Measurements from ENCODE around the gene HEG1.

DNA sequence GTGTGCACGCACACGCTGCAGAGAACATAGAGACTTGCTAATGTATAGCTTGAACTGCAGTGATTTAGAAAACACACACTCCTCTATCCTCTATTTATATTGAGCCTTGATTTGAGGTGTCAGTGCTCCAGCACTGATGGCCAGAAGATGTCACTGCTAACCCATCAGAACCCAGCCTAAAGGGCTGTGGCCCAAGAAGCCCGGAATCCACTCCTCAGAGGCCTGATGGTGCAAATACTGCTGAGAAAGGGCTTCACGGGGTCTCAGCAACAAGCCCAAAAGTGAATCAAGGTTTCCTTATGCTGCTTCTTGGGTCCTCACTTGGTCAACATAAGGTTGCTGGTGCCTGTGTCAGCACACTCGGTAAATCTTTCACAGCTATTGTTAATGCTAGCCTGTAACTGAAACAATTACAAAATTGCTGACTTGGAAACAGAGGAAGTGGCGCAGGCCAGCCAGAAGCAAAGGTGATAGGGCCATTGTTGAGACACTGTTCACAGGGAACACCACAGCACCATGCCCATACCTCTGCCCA lies 60.3 kb downstream of the HEG1 start:
- no peak for TF ChIP-seq MXI1 (IDR thresholded peaks at IDR 0.05; ENCODE audit: borderline replicate concordance, low read depth, low read length)
- TF ChIP-seq, protein P1, sequence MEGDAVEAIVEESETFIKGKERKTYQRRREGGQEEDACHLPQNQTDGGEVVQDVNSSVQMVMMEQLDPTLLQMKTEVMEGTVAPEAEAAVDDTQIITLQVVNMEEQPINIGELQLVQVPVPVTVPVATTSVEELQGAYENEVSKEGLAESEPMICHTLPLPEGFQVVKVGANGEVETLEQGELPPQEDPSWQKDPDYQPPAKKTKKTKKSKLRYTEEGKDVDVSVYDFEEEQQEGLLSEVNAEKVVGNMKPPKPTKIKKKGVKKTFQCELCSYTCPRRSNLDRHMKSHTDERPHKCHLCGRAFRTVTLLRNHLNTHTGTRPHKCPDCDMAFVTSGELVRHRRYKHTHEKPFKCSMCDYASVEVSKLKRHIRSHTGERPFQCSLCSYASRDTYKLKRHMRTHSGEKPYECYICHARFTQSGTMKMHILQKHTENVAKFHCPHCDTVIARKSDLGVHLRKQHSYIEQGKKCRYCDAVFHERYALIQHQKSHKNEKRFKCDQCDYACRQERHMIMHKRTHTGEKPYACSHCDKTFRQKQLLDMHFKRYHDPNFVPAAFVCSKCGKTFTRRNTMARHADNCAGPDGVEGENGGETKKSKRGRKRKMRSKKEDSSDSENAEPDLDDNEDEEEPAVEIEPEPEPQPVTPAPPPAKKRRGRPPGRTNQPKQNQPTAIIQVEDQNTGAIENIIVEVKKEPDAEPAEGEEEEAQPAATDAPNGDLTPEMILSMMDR (conservative IDR thresholded peaks at IDR 0.05; ENCODE audit: low read depth, low read length): peak; percentile 45
- TF ChIP-seq, protein P2, sequence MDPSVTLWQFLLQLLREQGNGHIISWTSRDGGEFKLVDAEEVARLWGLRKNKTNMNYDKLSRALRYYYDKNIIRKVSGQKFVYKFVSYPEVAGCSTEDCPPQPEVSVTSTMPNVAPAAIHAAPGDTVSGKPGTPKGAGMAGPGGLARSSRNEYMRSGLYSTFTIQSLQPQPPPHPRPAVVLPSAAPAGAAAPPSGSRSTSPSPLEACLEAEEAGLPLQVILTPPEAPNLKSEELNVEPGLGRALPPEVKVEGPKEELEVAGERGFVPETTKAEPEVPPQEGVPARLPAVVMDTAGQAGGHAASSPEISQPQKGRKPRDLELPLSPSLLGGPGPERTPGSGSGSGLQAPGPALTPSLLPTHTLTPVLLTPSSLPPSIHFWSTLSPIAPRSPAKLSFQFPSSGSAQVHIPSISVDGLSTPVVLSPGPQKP (IDR thresholded peaks at IDR 0.05; ENCODE audit: borderline replicate concordance, low read depth, low read length): no peak
- no peak for TF ChIP-seq MAZ (IDR thresholded peaks at IDR 0.05; ENCODE audit: borderline replicate concordance, low read depth, low read length)
- peak; percentile 68 for TF ChIP-seq RAD21 (IDR thresholded peaks at IDR 0.05; ENCODE audit: low read length)
- TF ChIP-seq POLR2A (IDR thresholded peaks at IDR 0.05; ENCODE audit: low read depth, low read length): no peak
- TF ChIP-seq NFE2L2 (IDR thresholded peaks at IDR 0.05; ENCODE audit: low read depth, low read length): no peak
- no peak for TF ChIP-seq CHD1 (IDR thresholded peaks at IDR 0.05; ENCODE audit: low read depth, low read length)
- TF ChIP-seq, protein P3, sequence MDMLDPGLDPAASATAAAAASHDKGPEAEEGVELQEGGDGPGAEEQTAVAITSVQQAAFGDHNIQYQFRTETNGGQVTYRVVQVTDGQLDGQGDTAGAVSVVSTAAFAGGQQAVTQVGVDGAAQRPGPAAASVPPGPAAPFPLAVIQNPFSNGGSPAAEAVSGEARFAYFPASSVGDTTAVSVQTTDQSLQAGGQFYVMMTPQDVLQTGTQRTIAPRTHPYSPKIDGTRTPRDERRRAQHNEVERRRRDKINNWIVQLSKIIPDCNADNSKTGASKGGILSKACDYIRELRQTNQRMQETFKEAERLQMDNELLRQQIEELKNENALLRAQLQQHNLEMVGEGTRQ (IDR thresholded peaks at IDR 0.05; ENCODE audit: low read depth, low read length): no peak
- TF ChIP-seq CEBPB (IDR thresholded peaks at IDR 0.05; ENCODE audit: low read depth, low read length): no peak
- no peak for TF ChIP-seq RFX5 (IDR thresholded peaks at IDR 0.05; ENCODE audit: low read depth, low read length)
- TF ChIP-seq SMC3 (IDR thresholded peaks at IDR 0.05; ENCODE audit: low read depth, low read length): peak; percentile 39
- no peak for TF ChIP-seq RCOR1 (IDR thresholded peaks at IDR 0.05; ENCODE audit: insufficient replicate concordance, low read length)
